Liver (tissue), 9 donors: ENCODE data around the gene PIEZO2. TPM values are rescaled to one million over a fixed set of nuclear protein-coding genes. Genes with fewer than 3 reads are reported as not detected.

Experiments used
- DNase-seq: peaks from one replicate; pipeline ENCODE4 v3.0.0-alpha.2; 2017; ENCODE audit warnings: low spot score
- H3K27ac ChIP-seq, 2 donors: one replicate each; pipeline ENCODE4 v1.7.0; 2013; ENCODE audit warnings: inconsistent platforms in 2 of 2, low read length in 2 of 2, control low read depth in 1 of 2, low read depth in 1 of 2, mild to moderate bottlenecking in 1 of 2
- H3K27me3 ChIP-seq, 4 donors: one replicate each; pipeline versions ENCODE4 v1.6.1 to v1.7.0; 2013; ENCODE audit warnings: low read length in 3 of 4, inconsistent platforms in 1 of 4, mild to moderate bottlenecking in 1 of 4, moderate library complexity in 1 of 4; ENCODE audit not compliant: control insufficient read depth in 4 of 4, insufficient read depth in 4 of 4
- H3K36me3 ChIP-seq, 4 donors: one replicate each; pipeline versions ENCODE4 v1.6.1 to v1.7.0; 2013; ENCODE audit warnings: low read length in 3 of 4, mild to moderate bottlenecking in 3 of 4, low read depth in 1 of 4, moderate library complexity in 1 of 4; ENCODE audit not compliant: control insufficient read depth in 4 of 4, insufficient read depth in 3 of 4
- H3K4me1 ChIP-seq, 4 donors: one replicate each; pipeline versions ENCODE4 v1.6.1 to v1.7.0; 2013; ENCODE audit warnings: low read length in 3 of 4, mild to moderate bottlenecking in 3 of 4, moderate library complexity in 1 of 4; ENCODE audit not compliant: control insufficient read depth in 4 of 4, insufficient read depth in 4 of 4
- H3K4me3 ChIP-seq, 3 donors: one replicate each; pipeline versions ENCODE4 v1.6.1 to v1.7.0; 2013; ENCODE audit warnings: low read length in 3 of 3, control low read depth in 1 of 3, low read depth in 1 of 3, mild to moderate bottlenecking in 1 of 3
- H3K9ac ChIP-seq, 2 donors: one replicate each; pipeline ENCODE4 v1.7.0; 2013; ENCODE audit warnings: low read length in 2 of 2, mild to moderate bottlenecking in 2 of 2, moderate library complexity in 2 of 2, control low read depth in 1 of 2, low read depth in 1 of 2
- H3K9me3 ChIP-seq, 4 donors: one replicate each; pipeline versions ENCODE4 v1.6.1 to v1.7.0; 2013; ENCODE audit warnings: low read length in 3 of 4; ENCODE audit not compliant: control insufficient read depth in 4 of 4
- EGR1 ChIP-seq, 2 donors: IDR thresholded peaks; 2 replicates each; pipeline ENCODE4 v1.6.1; 2016 to 2018; ENCODE audit warnings: antibody characterized with exemption in 2 of 2, low read depth in 2 of 2
- FOXA1 ChIP-seq: IDR thresholded peaks from 2 replicates; pipeline ENCODE4 v1.6.1; 2016; ENCODE audit warnings: antibody characterized with exemption
- FOXA2 ChIP-seq: IDR thresholded peaks from 2 replicates; pipeline ENCODE4 v1.6.1; 2016; ENCODE audit warnings: antibody characterized with exemption
- GABPA ChIP-seq, 2 donors: IDR thresholded peaks in 1 of 2; conservative IDR thresholded peaks in 1 of 2; 2 replicates each; pipeline ENCODE4 v1.6.1; 2016; ENCODE audit warnings: antibody characterized with exemption in 2 of 2, mild to moderate bottlenecking in 1 of 2, moderate library complexity in 1 of 2
- HNF4A ChIP-seq, 2 donors: conservative IDR thresholded peaks; 2 replicates each; pipeline ENCODE4 v1.6.1; 2016; ENCODE audit warnings: antibody characterized with exemption in 2 of 2, mild to moderate bottlenecking in 2 of 2
- HNF4G ChIP-seq: IDR thresholded peaks from 2 replicates; pipeline ENCODE4 v1.6.1; 2016; ENCODE audit warnings: antibody characterized with exemption
- JUND ChIP-seq, 2 donors: IDR thresholded peaks; 2 replicates each; pipeline ENCODE4 v1.6.1; 2016; ENCODE audit warnings: antibody characterized with exemption in 2 of 2
- MAX ChIP-seq: IDR thresholded peaks from 2 replicates; pipeline ENCODE4 v1.6.1; 2016; ENCODE audit warnings: antibody characterized with exemption
- NR2F2 ChIP-seq: IDR thresholded peaks from 2 replicates; pipeline ENCODE4 v1.6.1; 2016; ENCODE audit warnings: antibody characterized with exemption
- RAD21 ChIP-seq, 2 donors: IDR thresholded peaks; 2 replicates each; pipeline ENCODE4 v1.6.1; 2016; ENCODE audit warnings: antibody characterized with exemption in 2 of 2, mild to moderate bottlenecking in 2 of 2
- RXRA ChIP-seq, 2 donors: IDR thresholded peaks; 2 replicates each; pipeline ENCODE4 v1.6.1; 2017 to 2018; ENCODE audit warnings: antibody characterized with exemption in 2 of 2, mild to moderate bottlenecking in 1 of 2
- SP1 ChIP-seq: IDR thresholded peaks from 2 replicates; pipeline ENCODE4 v1.6.1; 2018; ENCODE audit warnings: antibody characterized with exemption, mild to moderate bottlenecking
- YY1 ChIP-seq: IDR thresholded peaks from 2 replicates; pipeline ENCODE4 v1.6.1; 2016; ENCODE audit warnings: antibody characterized with exemption, mild to moderate bottlenecking
- ZBTB33 ChIP-seq: IDR thresholded peaks from 2 replicates; pipeline ENCODE4 v1.6.1; 2016; ENCODE audit warnings: antibody characterized with exemption
- WGBS: extraction: QIAGEN DNeasy Blood & Tissue Kit; methylation state at CpG from one replicate; pipeline ENCODE4 v1.1.7; 2013; 5-methylcytosine and 5-hydroxymethylcytosine counted together
- polyA plus RNA-seq, 2 donors: library from polyadenylated mRNA; stranded (reverse) in 1 of 2; unstranded in 1 of 2; fragments of 200-250 nt in 1 of 2; fragments of >200 nt in 1 of 2; fragmentation: Nextera tagmentation in 1 of 2; extraction: Ambion mirVana in 1 of 2; gene quantifications; one replicate each; pipeline versions ENCODE4 v1.2.1 to v1.2.3, GENCODE V29; 2013 to 2015
- total RNA-seq, 2 donors: library from RNA; depleted of rRNA; stranded (reverse); fragments of >200 nt; gene quantifications; one replicate each; pipeline ENCODE4 v1.2.3, GENCODE V29; 2014
- TF ChIP-seq, protein P1 (sequence below): IDR thresholded peaks from 2 replicates; pipeline ENCODE4 v1.6.1; 2016; ENCODE audit warnings: antibody characterized with exemption, mild to moderate bottlenecking
- donor health status: healthy.
- donor health status: healthy.
- donor health status: healthy.
- donor health status: healthy.
- donor health status: healthy.

PIEZO2 gene
- total and polyA plus RNA-seq, 4 donors = 1.1 to 12.3 (median 4.8) TPM

DNA sequence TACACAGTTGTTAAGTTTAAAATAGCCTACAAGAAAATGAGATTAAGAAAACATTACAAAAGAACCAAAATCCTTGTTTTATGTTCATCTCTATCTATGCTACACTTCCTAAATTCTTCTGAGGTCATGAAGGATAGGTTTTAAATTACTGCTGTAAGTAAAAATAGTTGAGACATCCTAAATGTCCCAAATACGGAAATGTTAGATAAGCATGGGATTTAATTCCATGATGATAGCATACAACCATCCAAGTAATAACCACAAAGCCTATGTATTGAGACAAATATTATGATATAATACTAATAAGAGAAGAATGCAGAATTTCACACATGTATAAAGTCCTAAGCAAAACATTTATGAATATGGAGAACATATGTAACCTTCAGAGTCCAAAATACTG is 34.1 kb downstream of the PIEZO2 start:
- no peak for TF ChIP-seq FOXA1
- H3K4me3 ChIP-seq = no peak overlapping the region
- H3K4me1 ChIP-seq = peaks cover 11 to 45% (median 31%) of the 10 kb centered on the region in 4 donors
- no peaks in the 10 kb centered on the region for H3K9me3 ChIP-seq
- no peaks in the 10 kb centered on the region for H3K36me3 ChIP-seq
- no peak for DNase-seq
- H3K9ac ChIP-seq = no peak overlapping the region
- no peak overlapping the region for H3K27ac ChIP-seq
- H3K27me3 ChIP-seq = no peaks in the 10 kb centered on the region
- 77% methylated on average over 1 of the region's 1 CpG for WGBS

GRCh38 chr18:11114653-11115052 is 34.7 kb downstream of the PIEZO2 start:
- WGBS = 34% methylated on average over 2 of the region's 2 CpGs
- H3K36me3 ChIP-seq = no peaks in the 10 kb centered on the region
- H3K27me3 ChIP-seq = no peaks in the 10 kb centered on the region
- H3K4me1 ChIP-seq = peaks cover 10 to 39% (median 27%) of the 10 kb centered on the region in 4 donors
- no peak overlapping the region for H3K9ac ChIP-seq
- no peak overlapping the region for H3K4me3 ChIP-seq
- no peaks in the 10 kb centered on the region for H3K9me3 ChIP-seq
- no peak overlapping the region for H3K27ac ChIP-seq
- no peak for TF ChIP-seq FOXA2
- TF ChIP-seq EGR1 (IDR thresholded peaks at IDR 0.05; ENCODE audit: low read depth in 2 of 2) = no peak
- TF ChIP-seq SP1 = no peak
- peak in 1 of 2 donors; percentile 21 for TF ChIP-seq HNF4A (conservative IDR thresholded peaks at IDR 0.05)
- no peak for TF ChIP-seq ZBTB33
- peak in 1 of 2 donors; percentile 10 for TF ChIP-seq JUND (IDR thresholded peaks at IDR 0.05)
- no peak for TF ChIP-seq FOXA1
- TF ChIP-seq YY1 = no peak
- TF ChIP-seq RAD21 (IDR thresholded peaks at IDR 0.05) = no peak
- no peak for TF ChIP-seq RXRA (IDR thresholded peaks at IDR 0.05)
- TF ChIP-seq GABPA (IDR thresholded peaks at IDR 0.05 in 1 of 2, conservative IDR thresholded peaks at IDR 0.05 in 1 of 2) = no peak
- no peak for TF ChIP-seq MAX
- TF ChIP-seq, protein P1, sequence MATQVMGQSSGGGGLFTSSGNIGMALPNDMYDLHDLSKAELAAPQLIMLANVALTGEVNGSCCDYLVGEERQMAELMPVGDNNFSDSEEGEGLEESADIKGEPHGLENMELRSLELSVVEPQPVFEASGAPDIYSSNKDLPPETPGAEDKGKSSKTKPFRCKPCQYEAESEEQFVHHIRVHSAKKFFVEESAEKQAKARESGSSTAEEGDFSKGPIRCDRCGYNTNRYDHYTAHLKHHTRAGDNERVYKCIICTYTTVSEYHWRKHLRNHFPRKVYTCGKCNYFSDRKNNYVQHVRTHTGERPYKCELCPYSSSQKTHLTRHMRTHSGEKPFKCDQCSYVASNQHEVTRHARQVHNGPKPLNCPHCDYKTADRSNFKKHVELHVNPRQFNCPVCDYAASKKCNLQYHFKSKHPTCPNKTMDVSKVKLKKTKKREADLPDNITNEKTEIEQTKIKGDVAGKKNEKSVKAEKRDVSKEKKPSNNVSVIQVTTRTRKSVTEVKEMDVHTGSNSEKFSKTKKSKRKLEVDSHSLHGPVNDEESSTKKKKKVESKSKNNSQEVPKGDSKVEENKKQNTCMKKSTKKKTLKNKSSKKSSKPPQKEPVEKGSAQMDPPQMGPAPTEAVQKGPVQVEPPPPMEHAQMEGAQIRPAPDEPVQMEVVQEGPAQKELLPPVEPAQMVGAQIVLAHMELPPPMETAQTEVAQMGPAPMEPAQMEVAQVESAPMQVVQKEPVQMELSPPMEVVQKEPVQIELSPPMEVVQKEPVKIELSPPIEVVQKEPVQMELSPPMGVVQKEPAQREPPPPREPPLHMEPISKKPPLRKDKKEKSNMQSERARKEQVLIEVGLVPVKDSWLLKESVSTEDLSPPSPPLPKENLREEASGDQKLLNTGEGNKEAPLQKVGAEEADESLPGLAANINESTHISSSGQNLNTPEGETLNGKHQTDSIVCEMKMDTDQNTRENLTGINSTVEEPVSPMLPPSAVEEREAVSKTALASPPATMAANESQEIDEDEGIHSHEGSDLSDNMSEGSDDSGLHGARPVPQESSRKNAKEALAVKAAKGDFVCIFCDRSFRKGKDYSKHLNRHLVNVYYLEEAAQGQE = no peak
- no peak for TF ChIP-seq NR2F2
- no peak for TF ChIP-seq HNF4G
- DNase-seq = no peak
